ENCODE measurements around the gene PDZD8. TPM values are rescaled to one million over a fixed set of nuclear protein-coding genes. Genes with fewer than 3 reads are reported as not detected.

Gene PDZD8
- total RNA-seq, 2 donors from 2014 or later: 23.0 to 32.9 TPM

DNA sequence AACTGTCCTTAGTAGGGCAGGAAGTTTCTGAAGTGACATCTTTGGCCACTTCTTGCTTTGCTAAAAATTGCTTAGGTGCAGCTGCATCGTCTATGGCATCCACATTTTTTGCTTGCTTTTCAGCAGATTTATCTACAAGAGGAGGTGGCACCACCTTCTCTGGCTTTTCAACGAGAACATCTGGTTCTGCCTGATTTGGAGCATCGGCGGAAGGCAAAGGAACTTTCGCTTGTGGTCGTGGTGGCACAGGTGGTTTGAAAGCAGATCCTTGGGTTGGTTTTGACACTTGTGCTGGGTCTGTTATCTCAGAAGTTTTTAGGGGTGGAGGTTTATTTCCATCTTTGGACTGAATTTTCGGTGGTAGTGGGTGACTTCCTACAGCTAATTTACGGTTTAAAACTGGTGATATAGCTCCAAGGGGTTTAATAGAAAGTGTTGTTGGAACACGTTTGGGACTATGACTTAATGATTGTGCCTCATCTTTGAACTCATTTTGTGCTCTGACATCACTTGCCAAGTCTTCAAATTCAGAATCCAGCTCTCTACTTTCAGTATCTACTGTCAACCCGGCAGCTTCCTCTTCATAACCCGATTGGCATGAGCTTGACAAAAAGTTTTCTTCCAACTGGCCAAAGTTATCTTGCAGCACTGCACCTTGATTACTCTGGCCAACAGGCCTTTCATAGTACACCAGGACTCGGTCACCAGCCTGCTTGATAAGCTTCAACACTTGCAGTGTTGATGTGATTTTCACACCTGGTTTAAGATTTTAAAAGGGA, 90.3 kb downstream of the PDZD8 start:
- no peaks in the 10 kb centered on the region for H3K9me3 ChIP-seq
- no peak overlapping the region for H3K4me3 ChIP-seq
- TF ChIP-seq, protein P1, sequence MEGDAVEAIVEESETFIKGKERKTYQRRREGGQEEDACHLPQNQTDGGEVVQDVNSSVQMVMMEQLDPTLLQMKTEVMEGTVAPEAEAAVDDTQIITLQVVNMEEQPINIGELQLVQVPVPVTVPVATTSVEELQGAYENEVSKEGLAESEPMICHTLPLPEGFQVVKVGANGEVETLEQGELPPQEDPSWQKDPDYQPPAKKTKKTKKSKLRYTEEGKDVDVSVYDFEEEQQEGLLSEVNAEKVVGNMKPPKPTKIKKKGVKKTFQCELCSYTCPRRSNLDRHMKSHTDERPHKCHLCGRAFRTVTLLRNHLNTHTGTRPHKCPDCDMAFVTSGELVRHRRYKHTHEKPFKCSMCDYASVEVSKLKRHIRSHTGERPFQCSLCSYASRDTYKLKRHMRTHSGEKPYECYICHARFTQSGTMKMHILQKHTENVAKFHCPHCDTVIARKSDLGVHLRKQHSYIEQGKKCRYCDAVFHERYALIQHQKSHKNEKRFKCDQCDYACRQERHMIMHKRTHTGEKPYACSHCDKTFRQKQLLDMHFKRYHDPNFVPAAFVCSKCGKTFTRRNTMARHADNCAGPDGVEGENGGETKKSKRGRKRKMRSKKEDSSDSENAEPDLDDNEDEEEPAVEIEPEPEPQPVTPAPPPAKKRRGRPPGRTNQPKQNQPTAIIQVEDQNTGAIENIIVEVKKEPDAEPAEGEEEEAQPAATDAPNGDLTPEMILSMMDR (IDR thresholded peaks at IDR 0.05): no peak
- no peak overlapping the region for H3K27ac ChIP-seq
- ATAC-seq (ENCODE audit: insufficient number of reproducible peaks, low FRiP score, low read depth) (no peak), DNase-seq (ENCODE audit: low spot score) (no peak)
- H3K27me3 ChIP-seq (replicated peaks; ENCODE audit: insufficient read depth): no peaks in the 10 kb centered on the region
- peaks cover 14% of the 10 kb centered on the region for H3K36me3 ChIP-seq
- no peaks in the 10 kb centered on the region for H3K4me1 ChIP-seq (ENCODE audit: control insufficient read depth in 1 of 2, low read depth in 2 of 2)

DNA sequence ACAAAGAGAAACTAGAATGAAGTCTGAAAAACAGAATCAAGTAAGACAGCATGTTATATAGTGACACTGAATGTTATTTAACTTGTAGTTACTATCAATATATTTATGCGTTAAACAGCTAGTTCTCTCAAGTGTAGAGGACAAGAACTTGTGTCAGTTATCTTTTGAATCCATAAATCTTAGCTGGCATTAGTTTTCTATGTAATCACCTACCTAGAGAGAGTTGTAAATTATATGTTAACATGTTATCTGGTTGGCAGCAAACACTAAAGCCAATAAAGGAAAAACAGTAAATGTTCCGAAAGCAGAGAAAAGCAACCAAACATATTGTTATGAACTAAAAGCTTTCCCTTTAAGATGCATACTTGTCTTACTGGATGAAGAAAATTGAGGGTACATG, 97.6 kb downstream of the PDZD8 start:
- H3K4me3 ChIP-seq: no peak overlapping the region
- no peak for ATAC-seq (ENCODE audit: insufficient number of reproducible peaks, low FRiP score, low read depth)
- no peaks in the 10 kb centered on the region for H3K9me3 ChIP-seq
- TF ChIP-seq, protein P1 (IDR thresholded peaks at IDR 0.05): no peak
- no peaks in the 10 kb centered on the region for H3K4me1 ChIP-seq (ENCODE audit: control insufficient read depth in 1 of 2, low read depth in 2 of 2)
- DNase-seq (ENCODE audit: low spot score): no peak
- no peaks in the 10 kb centered on the region for H3K27me3 ChIP-seq (replicated peaks; ENCODE audit: insufficient read depth)
- no peak overlapping the region for H3K27ac ChIP-seq
- H3K36me3 ChIP-seq: no peaks in the 10 kb centered on the region

DNA sequence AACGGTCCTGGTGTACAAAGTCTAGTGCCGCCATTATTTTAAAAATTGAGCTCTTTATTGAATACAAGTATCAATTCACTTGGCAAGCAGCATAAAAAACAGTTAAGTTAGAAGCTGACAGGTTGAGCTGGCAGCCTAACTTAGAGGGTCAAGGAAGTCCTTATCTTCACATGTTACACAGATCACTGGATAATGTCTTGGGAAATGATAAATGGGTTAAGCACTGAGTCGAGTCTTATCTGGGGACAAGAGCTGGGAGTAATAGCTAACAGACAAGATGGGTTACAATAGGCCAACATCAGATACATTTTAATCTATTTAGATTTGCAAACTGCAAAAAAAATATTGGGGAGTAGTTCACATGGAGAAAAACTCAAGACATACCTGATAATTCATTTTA, 100.1 kb downstream of the PDZD8 start:
- H3K27me3 ChIP-seq (replicated peaks; ENCODE audit: insufficient read depth): no peaks in the 10 kb centered on the region
- no peaks in the 10 kb centered on the region for H3K9me3 ChIP-seq
- H3K4me1 ChIP-seq (ENCODE audit: control insufficient read depth in 1 of 2, low read depth in 2 of 2): no peaks in the 10 kb centered on the region
- H3K36me3 ChIP-seq: no peaks in the 10 kb centered on the region
- H3K4me3 ChIP-seq: no peak overlapping the region
- TF ChIP-seq, protein P1 (IDR thresholded peaks at IDR 0.05): no peak
- no peak overlapping the region for H3K27ac ChIP-seq
- no peak for ATAC-seq (ENCODE audit: insufficient number of reproducible peaks, low FRiP score, low read depth)
- DNase-seq (ENCODE audit: low spot score): no peak

DNA sequence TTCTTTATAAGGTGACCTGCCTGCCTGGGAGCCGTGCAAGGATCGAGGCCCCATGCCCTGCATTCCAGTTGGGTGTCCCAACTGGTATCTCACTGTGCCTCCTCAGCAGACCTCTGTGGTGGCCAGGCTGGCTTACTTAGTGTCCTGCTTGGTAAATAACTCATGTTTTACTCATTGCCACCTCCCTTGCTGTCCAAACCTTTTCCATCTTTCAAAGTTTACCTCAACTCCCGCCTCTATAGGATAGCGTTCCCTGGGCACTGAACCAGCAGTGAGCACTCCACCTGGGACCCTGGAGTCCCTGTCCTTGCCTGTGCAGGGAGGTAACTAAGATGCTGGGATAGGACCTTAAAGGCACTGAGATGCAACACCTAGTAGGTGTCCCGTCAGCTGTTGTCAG, 100.7 kb downstream of the PDZD8 start:
- H3K9me3 ChIP-seq: no peaks in the 10 kb centered on the region
- TF ChIP-seq, protein P1 (IDR thresholded peaks at IDR 0.05): no peak
- H3K27ac ChIP-seq: no peak overlapping the region
- H3K4me3 ChIP-seq: no peak overlapping the region
- no peaks in the 10 kb centered on the region for H3K27me3 ChIP-seq (replicated peaks; ENCODE audit: insufficient read depth)
- H3K36me3 ChIP-seq: no peaks in the 10 kb centered on the region
- H3K4me1 ChIP-seq (ENCODE audit: control insufficient read depth in 1 of 2, low read depth in 2 of 2): no peaks in the 10 kb centered on the region
- DNase-seq (ENCODE audit: low spot score): no peak
- ATAC-seq (ENCODE audit: insufficient number of reproducible peaks, low FRiP score, low read depth): no peak

DNA sequence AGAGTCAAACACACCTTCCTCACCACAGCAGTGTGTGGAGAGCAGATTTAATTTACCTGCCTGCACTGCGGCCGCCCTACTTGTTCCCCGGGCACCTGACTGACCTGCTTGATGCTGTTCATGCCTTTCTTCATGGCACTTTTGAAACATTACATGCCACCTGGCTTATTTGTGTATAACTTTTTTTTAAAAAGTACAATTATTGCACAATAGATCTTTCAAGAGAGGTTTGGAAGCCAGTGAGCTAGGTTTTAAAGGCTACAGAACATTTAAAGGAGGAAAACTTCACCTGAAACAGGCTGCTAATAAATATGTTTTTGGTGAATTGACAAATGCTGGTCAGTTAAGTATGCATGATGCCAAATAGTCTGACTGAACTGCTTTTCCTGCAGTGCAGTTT, 101.3 kb downstream of the PDZD8 start:
- ATAC-seq (ENCODE audit: insufficient number of reproducible peaks, low FRiP score, low read depth): no peak

More for the DNA sequence above, 101.3 kb downstream of the PDZD8 start:
- TF ChIP-seq, protein P1 (IDR thresholded peaks at IDR 0.05): no peak
- Histone ChIP-seq H3K27me3 (replicated peaks; ENCODE audit: insufficient read depth) (no peaks in the 10 kb centered on the region), H3K27ac (no peak overlapping the region), H3K9me3 (no peaks in the 10 kb centered on the region), H3K4me1 (ENCODE audit: control insufficient read depth in 1 of 2, low read depth in 2 of 2) (no peaks in the 10 kb centered on the region), H3K36me3 (no peaks in the 10 kb centered on the region), H3K4me3 (no peak overlapping the region)
- DNase-seq (ENCODE audit: low spot score): no peak
